HTR-8/SVneo (cell line): ENCODE data around the gene ZFAND3.
A peak's percentile ranks its signal among the peaks of the same experiment; 100 is the strongest.

Experiments used
- DNase-seq: peaks from one replicate; pipeline ENCODE4 v3.0.0; 2011; ENCODE audit warnings: low spot score, mixed read lengths; ENCODE audit not compliant: insufficient read length
- FAIRE-seq: peaks from 2 replicates; lab custom pipeline; 2011; peaks lifted over from hg19 to GRCh38; lab: Jason Lieb, UNC

The ZFAND3 gene

GRCh38 chr6:37822851-37823682 is 3.5 kb downstream of the ZFAND3 start:
- FAIRE-seq (no peak), DNase-seq (no peak)

- DNase-seq (no peak), FAIRE-seq (no peak)
Observed at GRCh38 chr6:37824170-37824569, 4.6 kb downstream of the ZFAND3 start.

GRCh38 chr6:37826188-37826587 is 6.7 kb downstream of the ZFAND3 start:
- DNase-seq (no peak), FAIRE-seq (no peak)

- FAIRE-seq (no peak), DNase-seq (no peak)
Observed at GRCh38 chr6:37826993-37827392, 7.5 kb downstream of the ZFAND3 start.

GRCh38 chr6:37827603-37828265 is 8.2 kb downstream of the ZFAND3 start:
- no peak for FAIRE-seq

GRCh38 chr6:37830225-37830624 is 10.7 kb downstream of the ZFAND3 start:
- FAIRE-seq, result no peak

More at GRCh38 chr6:37827603-37828265, 8.2 kb downstream of the ZFAND3 start:
- DNase-seq, result no peak

GRCh38 chr6:37831457-37831856 is 11.9 kb downstream of the ZFAND3 start:
- FAIRE-seq, result no peak

More at GRCh38 chr6:37830225-37830624, 10.7 kb downstream of the ZFAND3 start:
- no peak for DNase-seq

GRCh38 chr6:37835923-37836322 is 16.4 kb downstream of the ZFAND3 start:
- DNase-seq (no peak), FAIRE-seq (peak; percentile 31)

More at GRCh38 chr6:37831457-37831856, 11.9 kb downstream of the ZFAND3 start:
- no peak for DNase-seq

GRCh38 chr6:37838219-37838921 is 18.8 kb downstream of the ZFAND3 start:
- FAIRE-seq (no peak), DNase-seq (no peak)

- no peak for FAIRE-seq
- no peak for DNase-seq
Observed at GRCh38 chr6:37840143-37840939, 20.8 kb downstream of the ZFAND3 start.

- DNase-seq (no peak), FAIRE-seq (no peak)
Observed at GRCh38 chr6:37840940-37841300, 21.4 kb downstream of the ZFAND3 start.

- DNase-seq (no peak), FAIRE-seq (no peak)
Observed at GRCh38 chr6:37845026-37845911, 25.7 kb downstream of the ZFAND3 start.

GRCh38 chr6:37845930-37846329 is 26.4 kb downstream of the ZFAND3 start:
- FAIRE-seq (no peak), DNase-seq (no peak)

GRCh38 chr6:37847704-37848103 is 28.2 kb downstream of the ZFAND3 start:
- FAIRE-seq (no peak), DNase-seq (no peak)

- DNase-seq (no peak), FAIRE-seq (no peak)
Observed at GRCh38 chr6:37848371-37848770, 28.8 kb downstream of the ZFAND3 start.

GRCh38 chr6:37850260-37850659 is 30.7 kb downstream of the ZFAND3 start:
- FAIRE-seq, result no peak
- DNase-seq, result no peak

GRCh38 chr6:37850728-37851285 is 31.3 kb downstream of the ZFAND3 start:
- DNase-seq, result no peak
- FAIRE-seq, result no peak

- no peak for FAIRE-seq
- no peak for DNase-seq
Observed at GRCh38 chr6:37851997-37852524, 32.5 kb downstream of the ZFAND3 start.

- DNase-seq (no peak), FAIRE-seq (no peak)
Observed at GRCh38 chr6:37856285-37856684, 36.8 kb downstream of the ZFAND3 start.
